ENCODE results near the gene PERP. TPM values are rescaled to one million over a fixed set of nuclear protein-coding genes. Genes with fewer than 3 reads are reported as not detected.

Gene PERP
- total RNA-seq, 1 experiment from 2014 or later: 348 TPM

- ChIA-PET CTCF (interaction anchor here (0.6 to 0.7 kb wide), 3 partner anchors 660 to 1275 kb away, joined by 4 to 8 read pairs (median 5); partner anchors contain the start of gene CCDC28A), POLR2A (interaction anchor here (0.6 kb wide), 2 partner anchors 14 to 660 kb away, joined by 3 to 5 read pairs; partner anchors contain the start of gene CCDC28A)
- H3K36me3 ChIP-seq (ENCODE audit: control insufficient read depth, insufficient read depth, low read length): no peaks in the 10 kb centered on the region
- no peaks in the 10 kb centered on the region for H3K9me3 ChIP-seq (ENCODE audit: control insufficient read depth, insufficient read depth, low read depth, low read length)
- DNase-seq (ENCODE audit: low read depth, low spot score): no peak
- intact Hi-C loops (cut with micrococcal nuclease; ENCODE audit: unreplicated experiment) (loop anchor here (10.0 kb wide), 3 partner anchors 401 to 651 kb away; no protein-coding TSS in a partner anchor), in situ Hi-C loops (cut with HindIII; ENCODE audit: low pct_unique_long_range_greater_than_20kb, low sequenced_read_pairs) (no loop called here)
- BruUV-seq (replicated peaks): no TSS peak
- TF ChIP-seq TCF7L2 (IDR thresholded peaks at IDR 0.05; ENCODE audit: low read depth, low read length) (no peak), SIN3A (IDR thresholded peaks at IDR 0.05; ENCODE audit: borderline replicate concordance, insufficient read depth, low read depth, low read length) (no peak), CTCF (IDR thresholded peaks at IDR 0.05) (0 out of 2 replicates have a peak, but pooled peaks have one; percentile 5)
- no peak overlapping the region for H3K4me3 ChIP-seq (ENCODE audit: low read depth in 2 of 2, low read length in 2 of 2)
- peaks cover 9% of the 10 kb centered on the region for H3K4me1 ChIP-seq (ENCODE audit: control insufficient read depth, insufficient read depth, low read length)
- no peaks in the 10 kb centered on the region for H3K27me3 ChIP-seq (ENCODE audit: control insufficient read depth, insufficient read depth, low read length)
- H3K27ac ChIP-seq (ENCODE audit: low read length): no peak overlapping the region
- ATAC-seq: no peak
Measured at GRCh38 chr6:138113588-138114210, 6.5 kb upstream of the PERP start.

GRCh38 chr6:138110229-138110628 lies 3.0 kb upstream of the PERP start:
- intact Hi-C loops (cut with micrococcal nuclease; ENCODE audit: unreplicated experiment): loop anchor here (10.0 kb wide), 3 partner anchors 405 to 655 kb away; no protein-coding TSS in a partner anchor
- ChIA-PET POLR2A (no interaction called here), CTCF (no interaction called here)
- DNase-seq (ENCODE audit: low read depth, low spot score): no peak
- in situ Hi-C loops (cut with HindIII; ENCODE audit: low pct_unique_long_range_greater_than_20kb, low sequenced_read_pairs): no loop called here
- H3K27me3 ChIP-seq (ENCODE audit: control insufficient read depth, insufficient read depth, low read length): no peaks in the 10 kb centered on the region
- no peak for TF ChIP-seq CTCF (IDR thresholded peaks at IDR 0.05)
- no peak for TF ChIP-seq SIN3A (IDR thresholded peaks at IDR 0.05; ENCODE audit: borderline replicate concordance, insufficient read depth, low read depth, low read length)
- TF ChIP-seq REST (IDR thresholded peaks at IDR 0.05; ENCODE audit: insufficient read depth in 1 of 2, low read depth in 2 of 2, low read length in 1 of 2): no peak
- no peak for TF ChIP-seq TCF7L2 (IDR thresholded peaks at IDR 0.05; ENCODE audit: low read depth, low read length)
- TF ChIP-seq POLR2AphosphoS5 (IDR thresholded peaks at IDR 0.05; ENCODE audit: low read depth, low read length): no peak
- no peaks in the 10 kb centered on the region for H3K9me3 ChIP-seq (ENCODE audit: control insufficient read depth, insufficient read depth, low read depth, low read length)
- H3K36me3 ChIP-seq (ENCODE audit: control insufficient read depth, insufficient read depth, low read length): no peaks in the 10 kb centered on the region; the same call in none of the 2 replicates
- peaks cover 12% of the 10 kb centered on the region for H3K4me1 ChIP-seq (ENCODE audit: control insufficient read depth, insufficient read depth, low read length)
- H3K4me3 ChIP-seq (ENCODE audit: low read depth in 2 of 2, low read length in 2 of 2): no peak overlapping the region
- peak overlapping the region; percentile 45; the same call in 1 of the 2 replicates for H3K27ac ChIP-seq (ENCODE audit: low read length)
- ATAC-seq: no peak
- BruUV-seq (replicated peaks): no TSS peak
